ENCODE data around the gene PGGT1B.

DNA sequence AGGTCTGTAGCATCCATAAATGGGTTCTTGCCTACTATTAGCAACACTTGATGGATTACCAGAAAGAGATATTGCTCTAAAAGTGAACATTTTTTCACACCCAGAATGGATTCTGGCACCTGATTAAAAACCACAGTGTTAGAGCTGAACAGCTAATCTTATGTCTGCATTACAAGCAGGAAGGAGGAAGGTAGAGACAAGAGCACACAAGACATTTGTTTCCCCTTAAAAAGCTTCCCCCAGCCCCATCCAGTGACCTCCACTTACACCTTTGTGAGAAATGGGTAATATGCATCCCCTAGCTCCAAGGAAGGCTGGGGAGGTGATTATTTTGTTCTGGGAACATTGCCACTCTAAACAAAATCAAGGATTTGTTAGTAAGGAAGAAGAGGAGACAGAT lies 80.9 kb downstream of the PGGT1B start:
- TF ChIP-seq EZH2 (IDR thresholded peaks at IDR 0.05; ENCODE audit: low read length, unreplicated experiment), result no peak
- no peak for TF ChIP-seq CTCF (conservative IDR thresholded peaks at IDR 0.05; ENCODE audit: low read depth, low read length)

Data from PC-3 (cell line).